Inferior parietal cortex (tissue), 1 donor: ENCODE results near the gene ZYG11A.

ENCODE experiments used
- DNase-seq: peaks from one replicate; pipeline ENCODE4 v3.0.0-alpha.2; 2016; ENCODE audit errors: extremely low spot score

Gene ZYG11A

DNA sequence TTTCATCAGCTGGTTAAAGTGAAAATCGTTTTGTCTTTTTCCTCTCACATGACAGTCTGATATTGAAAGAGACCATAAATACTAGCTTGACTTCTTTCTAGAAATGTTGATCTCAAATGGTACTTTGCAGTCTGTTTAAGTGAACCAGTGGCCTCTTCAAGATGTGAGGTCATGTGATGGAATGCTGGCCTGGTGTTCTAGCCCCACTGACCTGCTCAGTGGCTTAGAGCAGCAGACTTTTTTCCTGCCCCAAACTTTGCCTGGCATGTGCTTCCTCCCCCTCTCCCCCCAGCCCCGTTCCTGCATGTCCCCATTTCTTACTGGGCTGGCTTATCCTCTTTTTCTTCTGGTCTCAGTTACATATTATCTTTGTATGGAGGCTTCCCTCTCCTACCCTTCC is 34.3 kb downstream of the ZYG11A start:
- no peak for DNase-seq

DNA sequence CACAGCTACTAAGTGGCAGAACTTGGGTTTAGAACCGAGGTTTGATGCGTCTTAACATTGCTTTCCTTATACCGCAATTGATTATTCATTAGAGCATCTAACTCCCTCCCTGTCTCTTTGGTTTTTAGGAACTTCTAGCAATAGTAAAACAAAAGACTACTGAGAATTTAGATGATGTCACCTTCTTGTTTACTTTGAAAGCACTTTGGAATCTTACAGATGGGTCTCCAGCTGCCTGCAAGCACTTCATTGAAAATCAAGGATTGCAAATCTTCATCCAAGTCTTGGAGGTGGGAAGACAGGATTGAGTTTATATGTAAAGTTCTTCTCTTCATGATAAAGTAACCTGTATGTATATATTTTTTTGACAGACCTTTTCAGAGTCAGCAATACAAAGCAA is 35.0 kb downstream of the ZYG11A start:
- no peak for DNase-seq

- DNase-seq = no peak
Observed at GRCh38 chr1:52880206-52880605, 37.6 kb downstream of the ZYG11A start.

GRCh38 chr1:52887483-52887882 is 44.9 kb downstream of the ZYG11A start:
- DNase-seq = no peak

DNA sequence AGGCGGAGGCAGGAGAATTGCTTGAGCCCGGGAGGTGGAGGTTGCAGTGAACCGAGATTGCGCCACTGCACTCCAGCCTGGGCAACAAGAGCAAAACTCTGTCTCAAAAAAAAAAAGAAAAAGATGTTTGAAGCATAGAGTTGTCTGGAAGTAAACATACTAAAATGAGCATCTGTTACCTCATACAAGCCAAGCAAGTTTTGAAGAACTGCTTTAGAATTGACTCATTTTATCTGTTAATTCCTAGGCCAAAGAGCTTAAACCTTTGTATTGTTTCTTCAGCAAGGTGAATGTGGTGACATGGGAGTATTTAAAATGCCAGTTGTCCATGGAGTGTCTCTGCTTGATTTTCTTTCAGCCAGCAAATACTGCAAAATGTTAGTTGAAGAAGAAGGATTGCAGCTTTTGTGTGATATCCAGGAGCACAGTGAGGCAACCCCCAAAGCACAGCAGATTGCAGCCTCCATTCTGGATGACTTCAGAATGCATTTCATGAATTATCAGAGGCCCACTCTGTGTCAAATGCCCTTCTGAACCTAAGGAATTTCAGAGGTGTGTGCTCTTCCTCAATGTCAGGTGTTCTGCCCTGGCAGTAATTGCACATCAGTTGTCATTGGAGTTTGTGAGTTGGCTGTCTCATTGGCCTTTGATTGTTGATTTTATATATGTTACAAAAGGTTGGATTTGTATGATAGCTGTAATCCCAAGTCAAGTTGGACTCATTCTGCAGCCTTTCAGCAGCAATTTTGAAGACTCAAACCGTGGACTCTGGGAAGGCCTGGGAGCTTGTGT is 50.1 kb downstream of the ZYG11A start:
- no peak for DNase-seq

DNA sequence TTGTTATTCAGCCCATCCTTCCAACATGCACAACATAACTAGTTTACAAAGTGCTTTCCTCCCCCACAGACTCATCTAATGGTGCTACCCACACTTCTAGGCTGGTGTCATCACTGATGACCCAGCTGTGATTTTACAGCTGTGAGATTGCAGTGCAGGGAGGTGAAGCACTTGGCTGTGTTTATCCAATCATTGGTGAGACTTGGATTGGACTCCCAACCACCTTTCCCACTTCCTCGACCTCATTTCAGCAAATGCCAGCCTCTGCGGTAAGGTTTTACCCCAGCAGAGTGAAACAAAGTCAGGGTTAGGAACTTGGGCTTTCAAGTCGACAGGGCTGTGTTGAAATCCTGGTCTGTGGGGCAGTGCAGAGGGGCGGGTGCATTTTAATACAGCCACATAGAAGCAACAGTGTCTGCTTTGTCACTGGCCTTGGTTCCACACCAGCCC is 56.9 kb downstream of the ZYG11A start:
- no peak for DNase-seq

- no peak for DNase-seq
Observed at GRCh38 chr1:52900402-52900801, 57.8 kb downstream of the ZYG11A start.

DNA sequence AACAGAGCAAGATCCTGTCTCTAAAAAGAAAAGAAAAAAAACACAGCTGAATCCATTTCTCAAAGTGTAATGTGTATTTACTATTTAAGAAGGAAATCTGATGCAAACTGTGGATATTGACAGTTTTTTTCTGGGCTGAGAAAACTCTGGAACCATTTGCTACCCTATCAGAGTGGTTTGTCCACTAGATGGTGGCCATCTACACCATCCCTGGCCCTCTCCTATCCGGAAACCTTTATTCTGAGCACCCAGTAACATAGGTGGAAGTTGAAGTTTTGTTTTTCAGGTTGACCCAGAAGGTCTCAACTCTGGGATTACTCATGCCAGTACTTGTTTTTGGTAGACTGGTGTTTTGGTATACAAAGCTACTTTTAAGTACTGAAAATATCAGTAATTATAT is 58.8 kb downstream of the ZYG11A start:
- no peak for DNase-seq

DNA sequence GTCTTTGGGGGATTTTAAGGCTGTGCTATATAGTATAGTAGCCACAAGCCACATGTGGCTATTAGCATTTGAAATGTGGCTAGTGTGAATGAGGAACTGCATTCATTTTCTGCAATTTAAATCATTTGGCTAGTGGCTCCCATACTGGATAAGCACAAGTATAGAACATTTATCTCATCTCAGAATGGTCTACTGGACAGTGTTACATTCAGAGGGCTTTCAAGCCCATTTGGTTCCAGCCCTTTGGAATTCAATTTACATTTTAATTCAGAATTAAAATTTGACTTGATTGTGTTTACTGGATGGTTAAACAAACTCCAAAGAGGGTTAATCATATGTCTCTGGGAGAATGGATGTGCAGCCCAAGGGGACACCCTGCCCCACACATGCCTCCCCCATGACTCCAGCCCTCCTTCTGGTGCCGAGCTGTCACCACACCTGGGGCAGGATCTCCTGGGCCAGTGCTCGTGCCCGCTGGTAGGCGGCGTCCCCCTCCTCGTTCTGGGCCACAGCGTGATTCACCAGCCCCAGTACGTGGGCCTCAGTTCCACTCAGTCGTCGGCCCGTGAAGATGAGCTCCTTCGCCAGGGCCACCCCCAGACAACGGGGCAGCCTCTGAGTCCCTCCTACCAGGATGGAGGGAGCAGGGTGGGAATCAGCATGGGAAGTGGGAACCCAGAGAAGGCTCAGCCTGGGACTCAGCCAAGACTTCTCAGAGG is 61.8 kb downstream of the ZYG11A start:
- DNase-seq = no peak

DNA sequence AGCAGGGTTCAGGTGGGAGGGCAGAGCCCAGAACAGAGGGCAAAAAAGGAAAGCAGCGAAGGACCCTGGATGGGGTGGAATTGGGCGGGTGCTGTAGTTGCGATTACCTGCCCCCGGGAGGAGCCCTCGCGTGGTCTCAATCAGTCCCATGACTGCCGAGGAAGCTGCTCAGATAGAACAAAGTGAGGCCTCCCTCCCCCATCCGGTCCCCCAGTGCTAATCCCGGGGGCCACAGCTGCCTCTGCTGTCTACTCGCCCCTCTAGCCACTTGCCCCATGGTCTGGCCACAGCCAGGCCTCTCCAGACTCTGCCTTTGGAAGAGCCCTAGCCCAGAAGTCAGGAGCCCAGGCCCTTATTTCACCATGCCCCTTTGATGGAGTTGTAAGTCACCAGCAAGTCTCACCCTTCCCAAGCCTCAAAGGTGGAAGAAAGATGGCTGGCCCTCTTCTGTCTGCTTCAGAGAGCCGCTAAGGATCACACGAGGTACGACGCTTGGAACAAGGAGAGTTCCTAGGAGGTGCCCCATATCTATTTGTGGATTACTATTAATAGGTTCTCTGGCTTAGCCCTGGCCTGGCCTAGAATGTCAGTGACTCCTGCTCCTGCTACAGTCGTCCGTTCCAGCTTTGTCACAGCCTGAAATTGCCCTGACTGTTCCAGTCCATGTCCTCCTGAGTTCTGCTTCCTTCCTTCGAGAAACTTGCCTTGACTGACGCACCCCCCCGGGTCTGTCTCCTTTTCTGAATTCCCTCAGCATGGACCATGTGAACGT is 62.6 kb downstream of the ZYG11A start:
- no peak for DNase-seq

- no peak for DNase-seq
Observed at GRCh38 chr1:52906135-52906603, 63.6 kb downstream of the ZYG11A start.

- DNase-seq = no peak
Observed at GRCh38 chr1:52907068-52907811, 64.7 kb downstream of the ZYG11A start.

DNA sequence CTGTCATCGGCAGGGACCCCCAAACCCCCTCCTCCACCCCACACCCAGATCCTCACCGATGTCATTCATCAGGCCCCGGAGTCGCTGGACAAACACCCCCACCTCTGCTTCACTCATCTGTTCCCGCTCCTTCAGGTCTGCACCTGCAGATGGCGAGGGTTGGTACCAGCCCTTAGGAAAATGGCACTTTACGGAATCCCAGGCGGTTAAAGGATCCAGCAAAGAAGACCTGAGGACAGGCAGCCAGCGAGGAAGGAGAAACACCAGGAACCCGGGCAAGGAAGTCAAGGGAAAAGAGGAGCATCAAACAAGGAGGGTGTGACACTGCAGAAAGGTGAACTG is 65.2 kb downstream of the ZYG11A start:
- no peak for DNase-seq

DNA sequence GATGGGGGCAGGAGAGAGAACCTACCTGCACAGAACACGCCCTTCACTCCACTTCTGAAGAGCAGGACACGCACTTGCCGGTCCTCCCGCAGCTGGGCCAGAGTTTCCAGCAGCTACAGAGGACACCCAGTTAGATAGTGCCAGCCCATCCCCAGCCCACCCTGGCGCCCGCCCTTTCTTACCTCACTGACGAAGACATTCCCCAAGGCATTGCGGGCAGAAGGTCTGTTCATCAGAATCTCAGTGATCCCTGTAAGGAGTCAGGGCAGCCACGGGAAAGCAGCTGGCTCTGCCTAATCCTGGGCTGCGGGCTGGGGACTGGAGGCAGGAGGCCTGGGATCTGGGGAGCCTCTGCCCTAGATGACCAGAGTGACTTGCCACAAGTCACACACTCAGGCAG is 69.0 kb downstream of the ZYG11A start:
- DNase-seq = no peak

DNA sequence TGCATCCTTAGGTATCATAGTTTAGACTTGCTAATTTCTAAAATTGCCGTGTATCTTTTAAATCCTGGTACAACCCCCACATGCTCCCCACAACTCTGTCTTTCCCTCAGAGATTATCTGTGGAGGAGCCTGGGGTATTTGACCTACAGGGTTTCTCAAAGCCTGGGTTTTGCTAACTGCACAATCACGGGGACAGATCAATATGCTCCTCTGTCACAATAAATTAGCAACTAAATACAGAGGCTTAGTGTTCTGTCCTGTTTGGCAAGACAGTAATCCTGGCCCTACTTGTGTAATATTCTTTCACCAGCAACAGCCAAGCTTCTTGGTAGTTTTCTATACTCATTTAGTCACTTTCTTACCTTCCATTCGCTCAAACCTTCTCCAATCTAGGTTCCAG is 70.5 kb downstream of the ZYG11A start:
- DNase-seq = no peak

- DNase-seq = no peak
Observed at GRCh38 chr1:52913537-52913936, 71.0 kb downstream of the ZYG11A start.

DNA sequence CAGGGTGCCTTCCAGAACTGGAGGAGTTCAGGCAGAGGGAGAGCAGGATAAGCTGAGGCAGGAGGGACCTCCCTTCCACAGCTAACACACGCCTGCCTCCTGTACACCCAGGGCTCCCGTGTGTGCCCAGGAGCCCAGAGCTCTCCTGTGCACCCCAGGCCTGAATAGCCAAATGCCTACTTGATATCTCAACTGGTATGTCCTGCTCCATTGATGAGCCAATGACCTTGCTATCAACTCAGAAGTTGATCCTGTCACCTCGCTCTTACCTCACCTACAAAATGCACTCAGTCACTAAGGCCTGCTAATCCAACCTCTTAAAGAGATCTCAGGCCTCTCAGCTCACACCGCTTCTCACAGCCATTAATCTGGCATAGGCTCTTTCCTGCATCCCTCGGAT is 71.9 kb downstream of the ZYG11A start:
- no peak for DNase-seq

DNA sequence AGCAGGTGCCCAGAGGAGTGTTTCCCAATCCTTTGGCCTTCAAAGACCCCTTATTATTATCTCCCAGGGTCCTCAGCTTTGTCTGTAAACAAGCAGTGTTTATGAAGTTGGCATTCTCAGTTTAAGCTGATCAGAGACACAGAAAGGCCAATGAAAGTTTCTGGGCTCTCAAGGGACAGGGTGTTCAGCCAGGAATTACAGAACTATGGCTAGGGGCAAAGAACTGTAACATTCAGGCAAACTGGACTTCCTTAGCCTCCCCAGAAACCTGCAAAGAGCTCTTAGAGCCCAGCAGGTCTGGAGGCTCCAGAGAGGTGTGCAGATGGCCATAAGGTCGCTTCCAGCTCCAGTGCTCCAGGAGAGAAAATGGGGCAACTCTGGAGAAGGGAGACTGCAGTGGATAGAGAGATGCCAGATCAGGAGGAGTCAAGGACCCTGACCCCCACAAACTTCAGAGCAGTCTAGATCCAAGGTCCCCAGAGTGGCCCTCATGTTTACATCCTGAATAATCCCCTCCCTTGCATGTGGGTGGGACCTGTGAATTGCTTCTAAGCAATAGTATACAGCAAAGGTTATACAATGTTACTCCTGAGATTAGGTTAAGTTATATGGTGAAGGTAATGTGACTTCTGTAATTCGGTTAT is 72.8 kb downstream of the ZYG11A start:
- no peak for DNase-seq

GRCh38 chr1:52915855-52916220 is 73.3 kb downstream of the ZYG11A start:
- DNase-seq = no peak

GRCh38 chr1:52916241-52916975 is 73.8 kb downstream of the ZYG11A start:
- DNase-seq = no peak

DNA sequence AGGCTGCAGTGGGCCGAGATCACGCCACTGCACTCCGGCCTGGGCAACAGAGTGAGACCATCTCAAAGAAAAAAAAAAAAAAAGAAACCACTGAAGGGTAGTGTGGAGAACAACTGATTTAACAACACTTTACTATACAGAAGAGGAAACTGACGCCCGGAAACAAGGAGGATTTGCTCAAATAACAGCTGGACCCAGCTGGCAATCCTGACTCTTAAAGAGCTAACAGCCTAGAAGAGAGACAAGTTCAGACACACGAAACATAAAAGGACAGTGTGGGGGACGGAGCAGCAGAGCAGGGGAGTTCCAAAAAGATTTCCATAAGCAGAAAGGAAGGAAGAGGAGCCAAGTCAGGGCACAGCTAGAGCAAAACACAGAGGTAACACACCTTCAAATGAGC is 74.6 kb downstream of the ZYG11A start:
- DNase-seq = no peak
